K562 (cell line): ENCODE data around the gene DCUN1D4. TPM values are rescaled to one million over a fixed set of nuclear protein-coding genes. Genes with fewer than 3 reads are reported as not detected.

Experiments used
- CBX2 ChIP-seq: fragments of 200-600 bp; sonication (generic); IDR thresholded peaks from one replicate; pipeline ENCODE4 v1.6.1; 2012; ENCODE audit warnings: mild to moderate bottlenecking, low read length, inconsistent platforms; ENCODE audit not compliant: insufficient read depth, poor library complexity, severe bottlenecking
- GABPB1 ChIP-seq: sonication (generic); formaldehyde crosslinking; IDR thresholded peaks from 2 replicates; pipeline ENCODE4 v1.8.0; 2022; ENCODE audit warnings: mild to moderate bottlenecking, missing genetic modification reagents
- GATA2 ChIP-seq: sonication (generic); formaldehyde crosslinking; IDR thresholded peaks from 2 replicates; pipeline ENCODE4 v1.4.0; 2020; ENCODE audit warnings: mild to moderate bottlenecking, missing genetic modification reagents
- HDGF ChIP-seq: fragments of 450-650 bp; IDR thresholded peaks from 2 replicates; pipeline ENCODE4 v1.6.1; 2016
- JUNB ChIP-seq: fragments of 450-650 bp; formaldehyde crosslinking; conservative IDR thresholded peaks from 2 replicates; pipeline ENCODE4 v1.4.0; 2020; ENCODE audit warnings: mild to moderate bottlenecking
- NCOA1 ChIP-seq: fragments of 450-650 bp; IDR thresholded peaks from 2 replicates; pipeline ENCODE4 v1.6.1; 2016; ENCODE audit warnings: low read depth
- PRMT5 ChIP-seq: sonication (generic); formaldehyde crosslinking; IDR thresholded peaks from 2 replicates; pipeline ENCODE4 v1.5.0; 2020; ENCODE audit warnings: missing genetic modification reagents
- ZNF695 ChIP-seq: fragments of 450-650 bp; formaldehyde crosslinking; IDR thresholded peaks from 2 replicates; pipeline ENCODE4 v1.4.0; 2020; ENCODE audit warnings: mild to moderate bottlenecking, moderate library complexity
- polyA plus RNA-seq, 8 experiments: library from polyadenylated mRNA; depleted of rRNA in 4 of 8; stranded (reverse) in 5 of 8; unstranded in 3 of 8; fragments of >200 nt; fragmentation: Nextera tagmentation in 2 of 8; fragmentation: Illumina TruSeq in 1 of 8; extraction: Ambion mirVana in 2 of 8; extraction: Trizol in 1 of 8; gene quantifications; 2 replicates each; pipeline versions ENCODE4 v1.2.1 to v1.2.3, GENCODE V29; 2011 to 2014; ENCODE audit warnings: inconsistent platforms in 1 of 8, missing spikeins in 1 of 8
- total RNA-seq, 7 experiments: library from RNA; depleted of rRNA in 6 of 7; stranded (reverse); fragments of >200 nt in 6 of 7; fragmentation: Illumina TruSeq in 2 of 7; extraction: Trizol in 2 of 7; gene quantifications; 2 replicates each; pipeline versions ENCODE4 v1.2.1 to v1.2.3, GENCODE V29; 2011 to 2021; ENCODE audit warnings: low replicate concordance in 1 of 7
- TF ChIP-seq, protein P1 (sequence below): fragments of 450-650 bp; IDR thresholded peaks from 2 replicates; pipeline ENCODE4 v1.6.1; 2018; ENCODE audit not compliant: partially characterized antibody
- TF ChIP-seq, protein P2 (sequence below): fragments of 450-650 bp; formaldehyde crosslinking; conservative IDR thresholded peaks from 2 replicates; pipeline ENCODE4 v1.4.0; 2022; ENCODE audit warnings: mild to moderate bottlenecking, missing genetic modification characterization
- TF ChIP-seq, protein P3 (sequence below), 2 experiments: fragments of 450-650 bp in 1 of 2; sonication (generic) in 1 of 2; formaldehyde crosslinking in 1 of 2; IDR thresholded peaks; 2 replicates each; pipeline versions ENCODE4 v1.7.1 to v1.9.0; 2016 to 2022; ENCODE audit warnings: inconsistent platforms in 1 of 2, mild to moderate bottlenecking in 1 of 2, missing genetic modification reagents in 1 of 2

DCUN1D4 gene
- total and polyA plus RNA-seq, 9 of the 15 experiments (the other 6 are each of a cell fraction or from before 2014, with no cell fraction given): 15.1 to 73.5 (median 23.0) TPM

DNA sequence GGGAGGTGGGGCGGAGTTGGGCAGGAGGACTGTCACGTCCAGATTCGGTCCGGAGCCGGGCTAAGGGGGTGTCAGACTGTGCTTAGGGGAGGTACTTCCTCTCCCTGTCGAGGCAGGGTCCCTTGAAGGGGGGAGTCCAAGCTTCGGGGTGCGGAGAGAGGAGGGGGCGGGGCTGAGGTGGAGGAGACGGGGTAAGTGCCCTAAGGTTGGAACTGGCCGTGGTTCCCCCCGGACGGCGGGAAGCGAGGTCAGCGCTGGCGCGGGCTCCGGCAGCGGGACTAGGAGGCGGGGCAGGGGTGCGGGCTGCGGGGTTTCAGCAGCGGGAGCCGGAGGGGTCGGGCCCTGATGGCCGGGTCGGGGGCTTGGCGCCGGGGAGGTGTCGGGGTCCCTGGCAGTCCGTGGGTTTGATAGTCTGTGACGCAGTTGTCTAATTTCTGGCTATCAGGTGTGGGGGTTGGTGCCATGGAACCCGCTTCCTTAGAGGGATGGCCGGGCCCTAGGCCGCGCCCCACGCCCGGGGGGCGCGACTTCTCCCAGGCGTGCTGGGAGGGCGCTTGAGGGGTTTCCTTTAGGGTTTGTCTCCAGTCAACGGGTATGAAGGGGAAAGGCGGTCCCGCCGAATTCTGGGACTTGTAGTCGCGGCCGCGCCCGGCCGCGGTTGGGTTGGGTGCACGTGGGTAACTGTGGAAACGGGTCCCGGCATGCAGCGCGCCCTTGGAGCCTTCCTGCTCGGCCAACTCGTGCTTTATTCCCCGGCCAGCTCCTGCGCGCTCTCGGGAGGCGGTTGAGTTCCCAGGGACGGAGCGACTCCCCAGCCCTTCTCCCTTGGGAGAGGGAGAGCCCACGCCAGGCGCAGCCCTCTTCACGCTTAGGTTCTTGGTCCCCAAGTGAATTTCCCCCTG is 1.5 kb downstream of the DCUN1D4 start (continued):
- no peak for TF ChIP-seq ZNF695 (CRISPR knock-in tag)
- TF ChIP-seq, protein P1, sequence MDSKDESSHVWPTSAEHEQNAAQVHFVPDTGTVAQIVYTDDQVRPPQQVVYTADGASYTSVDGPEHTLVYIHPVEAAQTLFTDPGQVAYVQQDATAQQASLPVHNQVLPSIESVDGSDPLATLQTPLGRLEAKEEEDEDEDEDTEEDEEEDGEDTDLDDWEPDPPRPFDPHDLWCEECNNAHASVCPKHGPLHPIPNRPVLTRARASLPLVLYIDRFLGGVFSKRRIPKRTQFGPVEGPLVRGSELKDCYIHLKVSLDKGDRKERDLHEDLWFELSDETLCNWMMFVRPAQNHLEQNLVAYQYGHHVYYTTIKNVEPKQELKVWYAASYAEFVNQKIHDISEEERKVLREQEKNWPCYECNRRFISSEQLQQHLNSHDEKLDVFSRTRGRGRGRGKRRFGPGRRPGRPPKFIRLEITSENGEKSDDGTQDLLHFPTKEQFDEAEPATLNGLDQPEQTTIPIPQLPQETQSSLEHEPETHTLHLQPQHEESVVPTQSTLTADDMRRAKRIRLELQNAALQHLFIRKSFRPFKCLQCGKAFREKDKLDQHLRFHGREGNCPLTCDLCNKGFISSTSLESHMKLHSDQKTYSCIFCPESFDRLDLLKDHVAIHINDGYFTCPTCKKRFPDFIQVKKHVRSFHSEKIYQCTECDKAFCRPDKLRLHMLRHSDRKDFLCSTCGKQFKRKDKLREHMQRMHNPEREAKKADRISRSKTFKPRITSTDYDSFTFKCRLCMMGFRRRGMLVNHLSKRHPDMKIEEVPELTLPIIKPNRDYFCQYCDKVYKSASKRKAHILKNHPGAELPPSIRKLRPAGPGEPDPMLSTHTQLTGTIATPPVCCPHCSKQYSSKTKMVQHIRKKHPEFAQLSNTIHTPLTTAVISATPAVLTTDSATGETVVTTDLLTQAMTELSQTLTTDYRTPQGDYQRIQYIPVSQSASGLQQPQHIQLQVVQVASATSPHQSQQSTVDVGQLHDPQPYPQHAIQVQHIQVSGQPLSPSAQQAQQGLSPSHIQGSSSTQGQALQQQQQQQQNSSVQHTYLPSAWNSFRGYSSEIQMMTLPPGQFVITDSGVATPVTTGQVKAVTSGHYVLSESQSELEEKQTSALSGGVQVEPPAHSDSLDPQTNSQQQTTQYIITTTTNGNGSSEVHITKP: peak; percentile 80
- no peak for TF ChIP-seq PRMT5 (CRISPR knock-in tag)
- TF ChIP-seq GABPB1 (CRISPR knock-in tag): peak; percentile 58; the same call in 1 of the 2 replicates
- no peak for TF ChIP-seq JUNB (CRISPR knock-in tag)
- TF ChIP-seq, protein P2, sequence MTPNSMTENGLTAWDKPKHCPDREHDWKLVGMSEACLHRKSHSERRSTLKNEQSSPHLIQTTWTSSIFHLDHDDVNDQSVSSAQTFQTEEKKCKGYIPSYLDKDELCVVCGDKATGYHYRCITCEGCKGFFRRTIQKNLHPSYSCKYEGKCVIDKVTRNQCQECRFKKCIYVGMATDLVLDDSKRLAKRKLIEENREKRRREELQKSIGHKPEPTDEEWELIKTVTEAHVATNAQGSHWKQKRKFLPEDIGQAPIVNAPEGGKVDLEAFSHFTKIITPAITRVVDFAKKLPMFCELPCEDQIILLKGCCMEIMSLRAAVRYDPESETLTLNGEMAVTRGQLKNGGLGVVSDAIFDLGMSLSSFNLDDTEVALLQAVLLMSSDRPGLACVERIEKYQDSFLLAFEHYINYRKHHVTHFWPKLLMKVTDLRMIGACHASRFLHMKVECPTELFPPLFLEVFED (CRISPR knock-in tag): no peak
- TF ChIP-seq CBX2: no peak
- no peak for TF ChIP-seq HDGF
- TF ChIP-seq, protein P3, sequence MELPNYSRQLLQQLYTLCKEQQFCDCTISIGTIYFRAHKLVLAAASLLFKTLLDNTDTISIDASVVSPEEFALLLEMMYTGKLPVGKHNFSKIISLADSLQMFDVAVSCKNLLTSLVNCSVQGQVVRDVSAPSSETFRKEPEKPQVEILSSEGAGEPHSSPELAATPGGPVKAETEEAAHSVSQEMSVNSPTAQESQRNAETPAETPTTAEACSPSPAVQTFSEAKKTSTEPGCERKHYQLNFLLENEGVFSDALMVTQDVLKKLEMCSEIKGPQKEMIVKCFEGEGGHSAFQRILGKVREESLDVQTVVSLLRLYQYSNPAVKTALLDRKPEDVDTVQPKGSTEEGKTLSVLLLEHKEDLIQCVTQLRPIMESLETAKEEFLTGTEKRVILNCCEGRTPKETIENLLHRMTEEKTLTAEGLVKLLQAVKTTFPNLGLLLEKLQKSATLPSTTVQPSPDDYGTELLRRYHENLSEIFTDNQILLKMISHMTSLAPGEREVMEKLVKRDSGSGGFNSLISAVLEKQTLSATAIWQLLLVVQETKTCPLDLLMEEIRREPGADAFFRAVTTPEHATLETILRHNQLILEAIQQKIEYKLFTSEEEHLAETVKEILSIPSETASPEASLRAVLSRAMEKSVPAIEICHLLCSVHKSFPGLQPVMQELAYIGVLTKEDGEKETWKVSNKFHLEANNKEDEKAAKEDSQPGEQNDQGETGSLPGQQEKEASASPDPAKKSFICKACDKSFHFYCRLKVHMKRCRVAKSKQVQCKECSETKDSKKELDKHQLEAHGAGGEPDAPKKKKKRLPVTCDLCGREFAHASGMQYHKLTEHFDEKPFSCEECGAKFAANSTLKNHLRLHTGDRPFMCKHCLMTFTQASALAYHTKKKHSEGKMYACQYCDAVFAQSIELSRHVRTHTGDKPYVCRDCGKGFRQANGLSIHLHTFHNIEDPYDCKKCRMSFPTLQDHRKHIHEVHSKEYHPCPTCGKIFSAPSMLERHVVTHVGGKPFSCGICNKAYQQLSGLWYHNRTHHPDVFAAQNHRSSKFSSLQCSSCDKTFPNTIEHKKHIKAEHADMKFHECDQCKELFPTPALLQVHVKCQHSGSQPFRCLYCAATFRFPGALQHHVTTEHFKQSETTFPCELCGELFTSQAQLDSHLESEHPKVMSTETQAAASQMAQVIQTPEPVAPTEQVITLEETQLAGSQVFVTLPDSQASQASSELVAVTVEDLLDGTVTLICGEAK (IDR thresholded peaks at IDR 0.05): no peak
- TF ChIP-seq, protein P3 (CRISPR knock-in tag; IDR thresholded peaks at IDR 0.05): no peak
- TF ChIP-seq NCOA1: no peak
- TF ChIP-seq GATA2: no peak
